Psoas muscle (tissue), 8 donors: Measurements from ENCODE around the gene PIM3. TPM values are rescaled to one million over a fixed set of nuclear protein-coding genes. Genes with fewer than 3 reads are reported as not detected.

Experiments
- ATAC-seq, 4 donors: fragments of 200-7000 bp; cut with Tn5 transposase; one replicate each; pipeline ENCODE4 v1.9.1; 2020; ENCODE audit warnings: moderate library complexity in 3 of 4, mild to moderate bottlenecking in 2 of 4
- DNase-seq, 2 donors: peaks; one replicate each; pipeline ENCODE4 v3.0.0-alpha.2; 2020
- H3K27ac ChIP-seq: fragments of 200-600 bp; one replicate; pipeline ENCODE4 v1.8.0; 2022
- H3K27me3 ChIP-seq, 3 donors: fragments of 200-600 bp in 1 of 3; one replicate each; pipeline versions ENCODE4 v1.6.1 to v1.8.0; 2013 to 2022; ENCODE audit warnings: low read length in 2 of 3, mild to moderate bottlenecking in 2 of 3, moderate library complexity in 1 of 3; ENCODE audit not compliant: insufficient read depth in 3 of 3
- H3K36me3 ChIP-seq, 2 donors: fragments of 200-600 bp in 1 of 2; one replicate each; pipeline versions ENCODE4 v1.6.1 to v1.8.0; 2013 to 2022; ENCODE audit warnings: low read depth in 1 of 2, mild to moderate bottlenecking in 1 of 2, moderate library complexity in 1 of 2; ENCODE audit not compliant: insufficient read depth in 1 of 2
- H3K4me1 ChIP-seq: fragments of 200-600 bp; one replicate; pipeline ENCODE4 v1.8.0; 2022
- H3K4me3 ChIP-seq: fragments of 200-600 bp; one replicate; pipeline ENCODE4 v1.8.0; 2022; ENCODE audit warnings: mild to moderate bottlenecking
- H3K9me3 ChIP-seq: fragments of 200-600 bp; one replicate; pipeline ENCODE4 v1.8.0; 2022
- CTCF ChIP-seq: fragments of 200-600 bp; IDR thresholded peaks from one replicate; pipeline ENCODE4 v1.8.0; 2022; ENCODE audit warnings: antibody characterized with exemption
- WGBS, 3 donors: extraction: QIAGEN DNeasy Blood & Tissue Kit; methylation state at CpG; one replicate each; pipeline versions ENCODE4 v1.1.6 to v1.1.7; 2013; 5-methylcytosine and 5-hydroxymethylcytosine counted together
- intact Hi-C, 2 donors: fragments of 100-400 bp; cut with DNase I; formaldehyde crosslinking; loops; one replicate each; pipeline versions ENCODE4 v1.11.0 to v1.14.2; 2022
- polyA plus RNA-seq, 3 donors: library from polyadenylated mRNA; stranded (reverse); fragments of 200-250 nt; gene quantifications; one replicate each; pipeline ENCODE4 v1.2.3, GENCODE V29; 2013
- total RNA-seq, 4 donors: library from RNA; stranded (reverse); fragmentation: NEBNext Ultra II Directional in 2 of 4; extraction: Animal tissue kit (Norgen Biotek cat#: 25700) in 2 of 4; gene quantifications; one replicate each; pipeline versions ENCODE4 v1.2.1 to v1.2.4, GENCODE V29; 2021 to 2023
- donor health status: healthy with polysubstance abuse.
- donor health status: DM: no; HTN: no; CAD: no; lungs with moderate emphysema.
- donor health status: Bipolar disorder and iron deficiency.
- donor health status: healthy.
- donor health status: DM: yes; HTN: yes; CAD: no.
- donor health status: DM: no; HTN: no; CAD: no.
- donor health status: DM: no; HTN: no; CAD: no.
- donor health status: DM: yes; HTN: yes; CAD: no.

PIM3 gene
- total and polyA plus RNA-seq, 7 donors = 40.5 to 128 (median 79.0) TPM

GRCh38 chr22:49941507-49942316, 18.9 kb upstream of the PIM3 start:
- peaks cover 16% of the 10 kb centered on the region for H3K4me1 ChIP-seq
- no peak for ATAC-seq
- no peak for TF ChIP-seq CTCF
- H3K36me3 ChIP-seq = no peaks in the 10 kb centered on the region
- H3K4me3 ChIP-seq = no peak overlapping the region
- no peaks in the 10 kb centered on the region for H3K27me3 ChIP-seq
- H3K9me3 ChIP-seq = no peaks in the 10 kb centered on the region
- H3K27ac ChIP-seq = no peak overlapping the region
- DNase-seq = no peak
- 89% methylated on average over 17 of the region's 17 CpGs for WGBS, 3 donors
- intact Hi-C loops = no loop called here

- ATAC-seq (peak in 1 of 4 donors; percentile 27), DNase-seq (no peak)
- Histone ChIP-seq H3K36me3 (no peaks in the 10 kb centered on the region), H3K9me3 (no peaks in the 10 kb centered on the region), H3K27me3 (no peaks in the 10 kb centered on the region), H3K27ac (no peak overlapping the region), H3K4me3 (no peak overlapping the region), H3K4me1 (peaks cover 5% of the 10 kb centered on the region)
- WGBS, 3 donors = 89 to 94% (median 93%) methylated on average over 19 to 21 of the region's 21 CpGs
- TF ChIP-seq CTCF = no peak
- intact Hi-C loops = no loop called here
These were observed 17.8 kb upstream of the PIM3 start for GRCh38 chr22:49942565-49943404.

- H3K4me1 ChIP-seq = no peaks in the 10 kb centered on the region
- WGBS, 3 donors = 88 to 92% (median 91%) methylated on average over 10 to 11 of the region's 11 CpGs
- no peak for TF ChIP-seq CTCF
- intact Hi-C loops = no loop called here
- no peaks in the 10 kb centered on the region for H3K9me3 ChIP-seq
- DNase-seq (no peak), ATAC-seq (no peak)
- H3K27ac ChIP-seq = no peak overlapping the region
- no peaks in the 10 kb centered on the region for H3K36me3 ChIP-seq
- H3K4me3 ChIP-seq = no peak overlapping the region
- H3K27me3 ChIP-seq = no peaks in the 10 kb centered on the region
These were observed 17.2 kb upstream of the PIM3 start for GRCh38 chr22:49943405-49943765.

- ATAC-seq (no peak), DNase-seq (no peak)
- Histone ChIP-seq H3K27ac (peak overlapping the region; percentile 53), H3K36me3 (no peaks in the 10 kb centered on the region), H3K4me3 (no peak overlapping the region), H3K9me3 (no peaks in the 10 kb centered on the region), H3K27me3 (no peaks in the 10 kb centered on the region), H3K4me1 (no peaks in the 10 kb centered on the region)
- intact Hi-C loops = no loop called here
- no peak for TF ChIP-seq CTCF
- WGBS, 3 donors = 82 to 90% (median 84%) methylated on average over 24 to 25 of the region's 25 CpGs
These were observed 16.7 kb upstream of the PIM3 start for GRCh38 chr22:49943771-49944398.
